LNCaP clone FGC (cell line): ENCODE measurements around the gene LONP1.
A peak's percentile ranks its signal among the peaks of the same experiment; 100 is the strongest.

Source experiments
- DNase-seq: peaks from one replicate; pipeline ENCODE4 v3.0.0-alpha.2; 2011; ENCODE audit warnings: low read depth
- H3K4me3 ChIP-seq: 2 replicates; pipeline ENCODE4 v1.5.1; 2011; ENCODE audit warnings: mild to moderate bottlenecking, low read depth, low read length, control low read depth
- TF ChIP-seq, protein P1 (sequence below): IDR thresholded peaks from 2 replicates; pipeline ENCODE4 v1.5.1; 2012; ENCODE audit warnings: mild to moderate bottlenecking; ENCODE audit not compliant: control insufficient read depth, insufficient read depth; ENCODE audit errors: extremely low read depth

The LONP1 gene

DNA sequence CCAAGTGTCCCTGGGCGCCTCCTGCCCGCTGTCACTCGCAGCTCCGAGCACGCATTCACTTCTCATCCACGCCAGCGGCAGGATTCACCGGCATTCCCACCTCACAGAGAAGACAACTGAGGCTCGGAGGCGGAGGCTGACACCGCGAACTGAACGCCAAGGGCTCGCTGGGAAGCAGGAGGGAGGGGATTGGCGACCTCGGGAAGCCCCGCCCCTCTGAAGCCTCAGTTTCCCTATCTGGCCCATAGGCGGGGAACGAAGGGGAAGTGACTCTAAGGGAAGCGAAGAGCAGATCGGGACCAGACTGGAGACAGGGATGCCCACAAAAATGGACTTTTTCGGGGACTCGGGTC, 39.9 kb downstream of the LONP1 start:
- no peak for DNase-seq
- peak overlapping the region; percentile 87 for H3K4me3 ChIP-seq
- TF ChIP-seq, protein P1, sequence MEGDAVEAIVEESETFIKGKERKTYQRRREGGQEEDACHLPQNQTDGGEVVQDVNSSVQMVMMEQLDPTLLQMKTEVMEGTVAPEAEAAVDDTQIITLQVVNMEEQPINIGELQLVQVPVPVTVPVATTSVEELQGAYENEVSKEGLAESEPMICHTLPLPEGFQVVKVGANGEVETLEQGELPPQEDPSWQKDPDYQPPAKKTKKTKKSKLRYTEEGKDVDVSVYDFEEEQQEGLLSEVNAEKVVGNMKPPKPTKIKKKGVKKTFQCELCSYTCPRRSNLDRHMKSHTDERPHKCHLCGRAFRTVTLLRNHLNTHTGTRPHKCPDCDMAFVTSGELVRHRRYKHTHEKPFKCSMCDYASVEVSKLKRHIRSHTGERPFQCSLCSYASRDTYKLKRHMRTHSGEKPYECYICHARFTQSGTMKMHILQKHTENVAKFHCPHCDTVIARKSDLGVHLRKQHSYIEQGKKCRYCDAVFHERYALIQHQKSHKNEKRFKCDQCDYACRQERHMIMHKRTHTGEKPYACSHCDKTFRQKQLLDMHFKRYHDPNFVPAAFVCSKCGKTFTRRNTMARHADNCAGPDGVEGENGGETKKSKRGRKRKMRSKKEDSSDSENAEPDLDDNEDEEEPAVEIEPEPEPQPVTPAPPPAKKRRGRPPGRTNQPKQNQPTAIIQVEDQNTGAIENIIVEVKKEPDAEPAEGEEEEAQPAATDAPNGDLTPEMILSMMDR, result no peak

DNA sequence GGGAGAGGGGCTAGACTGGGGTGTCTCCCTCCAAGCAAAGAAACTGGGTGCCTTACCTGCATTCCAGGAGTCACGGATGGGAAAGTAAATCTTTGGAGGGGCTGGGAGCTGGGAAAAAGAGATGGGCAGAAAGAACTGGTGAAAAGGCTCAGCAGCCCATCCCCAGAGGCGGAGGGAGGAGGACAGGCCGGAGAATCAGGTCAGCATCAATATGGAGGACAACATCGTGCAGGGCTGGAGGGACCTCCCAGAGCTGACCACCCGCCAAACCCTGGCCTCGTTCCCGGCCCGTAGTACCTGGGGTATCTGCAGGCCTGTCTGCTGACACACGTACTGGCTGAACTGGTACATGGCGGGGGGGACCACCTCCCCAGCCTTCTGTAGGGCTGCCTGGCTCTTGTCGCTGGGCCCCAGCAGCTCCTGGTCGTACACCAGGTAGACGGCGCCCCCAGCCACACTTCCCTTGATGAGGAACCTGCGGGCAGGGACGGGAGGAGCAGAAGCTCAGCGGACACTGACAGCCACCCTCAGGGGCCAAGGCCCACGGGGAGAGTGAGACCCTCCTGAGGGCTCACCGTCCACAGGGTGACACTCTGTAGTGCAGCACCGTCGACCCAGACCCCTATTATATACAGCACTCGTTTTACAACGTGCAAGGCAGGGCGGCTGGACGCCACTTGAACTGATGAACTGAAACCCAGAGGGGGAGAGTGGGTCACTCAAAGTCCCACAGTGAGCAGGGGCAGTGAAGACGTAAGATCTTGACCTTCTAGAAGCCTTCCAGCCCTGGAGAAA, 40.5 kb downstream of the LONP1 start:
- no peak for DNase-seq
- peak overlapping the region; percentile 87 for H3K4me3 ChIP-seq
- TF ChIP-seq, protein P1, result no peak

DNA sequence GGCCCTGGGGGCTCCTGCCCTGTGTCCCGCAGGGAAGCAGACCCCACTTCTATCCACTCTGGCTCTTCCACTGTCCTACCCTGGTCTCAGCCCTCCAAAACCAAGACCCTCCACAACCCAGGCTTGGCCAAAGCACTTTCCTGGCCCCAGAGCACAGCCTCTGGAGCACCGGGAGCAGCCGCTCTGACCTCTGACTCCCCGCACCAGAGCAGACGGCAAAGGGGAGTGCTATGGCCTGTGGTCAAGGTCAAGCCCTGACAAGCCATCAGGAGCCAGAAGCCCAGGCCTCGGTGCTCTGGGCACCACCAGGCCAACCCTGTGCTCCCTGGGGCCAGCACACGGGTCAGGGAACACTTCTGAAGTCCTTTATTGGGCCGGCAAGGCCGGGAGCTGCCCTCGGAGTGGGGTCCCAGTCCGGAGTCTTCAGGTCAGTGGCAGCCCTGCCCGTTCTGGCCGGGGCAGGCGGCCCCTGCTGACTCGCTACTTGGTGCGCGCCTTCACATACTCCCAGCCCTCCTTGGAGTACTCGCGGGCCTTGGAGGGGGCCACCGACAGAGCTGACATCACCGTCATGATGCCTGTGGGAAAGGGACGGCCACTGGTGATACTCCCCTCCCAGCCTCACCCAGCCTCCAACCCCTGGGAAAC, 41.8 kb downstream of the LONP1 start:
- H3K4me3 ChIP-seq, result no peak overlapping the region
- no peak for DNase-seq
- TF ChIP-seq, protein P1, result no peak

DNA sequence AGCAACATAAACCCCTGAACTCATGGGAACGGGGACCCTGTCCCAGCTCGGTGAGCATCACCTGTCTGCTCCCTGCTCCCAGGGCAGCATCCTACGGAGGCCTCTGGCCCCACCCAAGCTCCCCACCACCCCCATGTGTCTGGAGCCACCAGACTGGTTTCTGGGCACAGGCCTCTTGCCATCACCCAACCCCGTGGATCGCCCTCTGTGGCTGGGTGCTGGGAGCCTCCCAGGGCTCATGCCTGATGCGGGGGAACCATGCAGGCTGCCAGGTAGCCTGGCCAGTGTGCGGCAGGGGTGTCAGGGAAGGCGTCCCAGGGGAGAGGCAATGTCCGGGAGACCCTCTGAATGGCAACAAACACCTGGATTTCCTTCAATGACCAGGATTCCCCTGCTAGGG, 42.4 kb downstream of the LONP1 start:
- TF ChIP-seq, protein P1, result no peak
- no peak for DNase-seq
- H3K4me3 ChIP-seq, result no peak overlapping the region

DNA sequence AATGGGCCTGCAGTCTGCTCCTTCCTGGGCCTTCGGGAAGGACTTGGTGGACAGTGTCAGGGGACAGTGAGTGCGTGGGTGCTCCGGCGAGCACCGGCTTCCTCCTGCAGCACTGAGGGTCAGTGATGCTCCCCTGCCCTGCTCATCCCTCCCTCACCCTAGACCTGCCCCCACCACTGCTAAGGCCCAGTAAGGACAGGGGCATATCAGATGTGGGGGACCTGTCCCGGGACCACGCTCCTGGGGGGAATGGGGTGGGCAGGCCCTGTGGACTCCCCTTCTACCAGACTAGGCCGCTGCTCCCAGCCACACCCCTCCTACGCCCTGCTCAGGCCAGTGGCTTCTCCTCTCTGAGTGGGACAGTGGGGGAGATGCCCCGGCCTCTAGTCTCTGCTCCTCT, 42.8 kb downstream of the LONP1 start:
- TF ChIP-seq, protein P1, result no peak
- no peak overlapping the region for H3K4me3 ChIP-seq
- DNase-seq, result no peak

DNA sequence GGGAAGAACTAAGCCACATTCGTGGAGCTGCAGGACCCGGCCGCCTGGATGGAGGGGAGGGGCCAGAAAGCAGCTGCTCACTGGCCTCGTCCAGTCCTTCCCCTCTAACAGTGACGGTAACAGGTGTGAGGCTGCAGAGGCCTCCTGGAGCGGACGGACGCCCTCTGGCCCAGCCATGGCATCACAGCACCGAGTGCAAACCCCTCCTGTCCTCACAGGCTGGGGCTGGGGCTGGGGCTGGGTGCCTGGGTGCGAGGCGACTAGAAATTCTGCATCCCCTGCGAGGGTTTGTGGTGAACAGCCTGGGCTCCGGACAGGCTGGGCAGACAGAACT, 43.2 kb downstream of the LONP1 start:
- no peak for DNase-seq
- no peak overlapping the region for H3K4me3 ChIP-seq
- TF ChIP-seq, protein P1, result no peak
